Natural killer cell treated with Interleukin-12 subunit alpha and Interleukin-12 subunit beta and Interleukin-15 and Interleukin-18, amount 100 ng/mL, for 72 hours (primary cell): ENCODE data around the gene NELL2. TPM values are rescaled to one million over a fixed set of nuclear protein-coding genes. Genes with fewer than 3 reads are reported as not detected.

Experiments used
- ATAC-seq, 2 donors: fragments of 150-1000 bp; cut with Tn5 transposase in 1 of 2; sonication (Bioruptor Pico), chemical (Tn5 transposase) in 1 of 2; 2 replicates each; pipeline ENCODE4 v1.10.0; 2021
- DNase-seq: peaks from one replicate; pipeline ENCODE4 v3.0.0; 2022; ENCODE audit warnings: low spot score
- H3K27ac Mint-ChIP-seq, 2 donors: 1 replicate in 1 of 2; 2 replicates in 1 of 2; pipeline ENCODE4 v1.8.0; 2022; ENCODE audit warnings: mixed read lengths in 2 of 2, mild to moderate bottlenecking in 1 of 2, moderate library complexity in 1 of 2
- H3K27me3 Mint-ChIP-seq, 2 donors: 1 replicate in 1 of 2; 2 replicates in 1 of 2; pipeline ENCODE4 v1.8.0; 2022; ENCODE audit warnings: mixed read lengths in 2 of 2
- H3K36me3 Mint-ChIP-seq: one replicate; pipeline ENCODE4 v1.8.0; 2022; ENCODE audit warnings: mixed read lengths
- H3K4me1 Mint-ChIP-seq, 2 donors: 1 replicate in 1 of 2; 2 replicates in 1 of 2; pipeline ENCODE4 v1.8.0; 2022; ENCODE audit warnings: low read depth in 2 of 2, mixed read lengths in 2 of 2, mild to moderate bottlenecking in 1 of 2
- H3K4me3 Mint-ChIP-seq: one replicate; pipeline ENCODE4 v1.8.0; 2022; ENCODE audit warnings: mixed read lengths
- H3K9me3 Mint-ChIP-seq: 2 replicates; pipeline ENCODE4 v1.8.0; 2022; ENCODE audit warnings: mixed read lengths
- total RNA-seq, 2 donors: library from RNA; stranded (reverse); gene quantifications; one replicate each; pipeline ENCODE4 v1.2.3, GENCODE V29; 2022

NELL2 gene
- total RNA-seq, 2 donors from 2014 or later: 1.6 to 2.6 TPM

- Mint-ChIP-seq H3K9me3 (no peaks in the 10 kb centered on the region), H3K27ac (no peak overlapping the region), H3K4me1 (no peaks in the 10 kb centered on the region), H3K4me3 (no peak overlapping the region), H3K27me3 (no peaks in the 10 kb centered on the region), H3K36me3 (no peaks in the 10 kb centered on the region)
- ATAC-seq (no peak), DNase-seq (no peak)
Measured at GRCh38 chr12:44531320-44531971, 344.7 kb downstream of the NELL2 start.

DNA sequence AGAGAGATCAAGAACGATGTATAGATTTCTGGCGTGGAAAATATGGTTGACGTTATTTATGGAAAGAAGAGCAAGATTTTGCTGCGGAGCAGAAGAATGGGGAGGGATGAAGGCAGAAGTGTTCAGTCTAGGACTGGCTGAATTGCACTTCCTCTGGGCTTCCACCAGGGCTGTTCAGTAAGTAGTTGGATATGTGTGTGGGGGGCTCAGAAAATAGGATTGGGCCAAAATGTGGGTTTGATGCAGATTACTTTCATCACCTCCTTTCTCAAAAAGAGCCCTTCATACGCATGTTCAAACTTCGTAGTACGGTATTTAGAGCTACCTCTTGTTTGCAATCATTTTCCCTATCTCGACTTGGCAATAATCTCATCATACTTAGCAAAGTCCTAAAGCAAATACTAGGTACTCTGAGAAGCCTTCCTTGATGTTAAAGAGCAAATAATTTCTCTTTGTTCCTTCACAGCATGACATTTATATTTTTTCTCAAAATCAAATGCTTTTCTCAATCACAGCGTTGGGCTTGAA lies 349.4 kb downstream of the NELL2 start:
- H3K9me3 Mint-ChIP-seq: peaks cover 3% of the 10 kb centered on the region
- no peak overlapping the region for H3K27ac Mint-ChIP-seq
- H3K36me3 Mint-ChIP-seq: no peaks in the 10 kb centered on the region
- DNase-seq (no peak), ATAC-seq (no peak)
- no peaks in the 10 kb centered on the region for H3K27me3 Mint-ChIP-seq
- no peak overlapping the region for H3K4me3 Mint-ChIP-seq
- H3K4me1 Mint-ChIP-seq: no peaks in the 10 kb centered on the region

DNA sequence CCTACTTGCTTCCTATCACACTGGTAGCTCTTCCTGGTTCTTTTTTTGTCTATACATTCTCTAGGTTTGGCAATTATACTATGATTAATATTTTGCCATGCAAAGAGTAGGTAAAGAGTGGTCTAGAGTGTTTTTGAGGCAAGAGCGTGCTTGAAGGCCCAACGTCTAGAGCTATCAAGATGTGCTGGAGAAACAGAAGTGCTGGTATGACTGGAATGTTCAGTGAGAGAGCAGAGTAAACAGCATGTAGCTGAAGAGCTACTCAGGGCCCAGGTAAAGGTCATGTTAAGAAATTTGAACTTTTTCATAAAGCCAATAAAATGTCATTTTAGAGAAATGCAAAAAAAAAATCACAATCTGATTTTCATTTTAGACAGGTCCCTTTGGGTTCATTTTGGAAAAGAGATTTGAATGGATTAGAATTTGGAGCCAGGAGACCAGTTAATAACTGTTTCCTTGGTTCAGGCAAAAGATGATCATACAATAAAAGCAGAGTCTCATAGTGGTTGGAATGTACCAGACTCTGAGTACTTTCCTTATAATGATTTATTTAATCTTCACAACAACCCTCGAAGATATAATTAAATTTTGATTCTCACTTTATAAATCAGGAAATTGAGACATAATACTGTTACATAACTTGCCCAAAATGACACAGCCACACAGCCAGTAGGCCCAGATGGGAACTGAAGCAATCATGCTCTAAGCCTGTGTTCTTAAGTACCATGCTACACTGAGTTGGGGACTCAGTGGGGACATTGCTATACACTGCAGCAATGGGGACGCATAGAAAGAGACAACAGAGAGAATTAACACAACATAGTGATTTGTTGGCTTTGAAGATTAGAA lies 350.1 kb downstream of the NELL2 start:
- Mint-ChIP-seq H3K27ac (no peak overlapping the region), H3K4me1 (no peaks in the 10 kb centered on the region), H3K4me3 (no peak overlapping the region), H3K9me3 (peaks cover 3% of the 10 kb centered on the region), H3K27me3 (no peaks in the 10 kb centered on the region), H3K36me3 (no peaks in the 10 kb centered on the region)
- DNase-seq: no peak
- ATAC-seq: no peak

- ATAC-seq: no peak
- Mint-ChIP-seq H3K4me1 (no peaks in the 10 kb centered on the region), H3K27me3 (no peaks in the 10 kb centered on the region), H3K9me3 (peaks cover 3% of the 10 kb centered on the region), H3K27ac (no peak overlapping the region), H3K36me3 (no peaks in the 10 kb centered on the region), H3K4me3 (no peak overlapping the region)
- no peak for DNase-seq
Measured at GRCh38 chr12:44523828-44524227, 352.3 kb downstream of the NELL2 start.

- Mint-ChIP-seq H3K27ac (no peak overlapping the region), H3K9me3 (peaks cover 6% of the 10 kb centered on the region), H3K4me1 (no peaks in the 10 kb centered on the region), H3K27me3 (no peaks in the 10 kb centered on the region), H3K4me3 (no peak overlapping the region), H3K36me3 (no peaks in the 10 kb centered on the region)
- no peak for ATAC-seq
- DNase-seq: no peak
Measured at GRCh38 chr12:44521702-44522101, 354.4 kb downstream of the NELL2 start.

DNA sequence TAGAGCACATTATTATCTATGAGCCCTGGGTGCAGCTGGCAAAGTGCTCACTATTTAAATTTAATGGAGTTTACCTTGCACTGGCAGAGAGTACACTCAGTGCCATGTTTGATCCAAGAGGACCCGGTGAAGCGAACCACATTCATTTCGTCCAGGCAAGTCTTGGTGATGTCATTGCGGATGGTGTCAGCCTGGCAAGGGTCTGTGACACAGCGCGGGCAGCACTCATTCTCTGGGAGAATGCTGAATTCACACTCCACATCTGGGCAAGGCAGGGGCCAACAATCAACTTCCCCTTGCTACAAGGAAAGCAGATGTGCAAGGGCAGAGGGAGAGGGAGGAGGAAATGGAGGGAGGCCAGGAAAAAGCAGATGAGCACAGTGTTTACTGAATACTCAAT lies 356.2 kb downstream of the NELL2 start:
- DNase-seq: no peak
- Mint-ChIP-seq H3K4me1 (no peaks in the 10 kb centered on the region), H3K36me3 (no peaks in the 10 kb centered on the region), H3K4me3 (no peak overlapping the region), H3K27ac (no peak overlapping the region), H3K27me3 (no peaks in the 10 kb centered on the region), H3K9me3 (peaks cover 6% of the 10 kb centered on the region)
- no peak for ATAC-seq

GRCh38 chr12:44511289-44511688 lies 364.8 kb downstream of the NELL2 start:
- Mint-ChIP-seq H3K36me3 (no peaks in the 10 kb centered on the region), H3K9me3 (peaks cover 7% of the 10 kb centered on the region), H3K4me1 (no peaks in the 10 kb centered on the region), H3K27me3 (no peaks in the 10 kb centered on the region), H3K27ac (no peak overlapping the region), H3K4me3 (no peak overlapping the region)
- DNase-seq (no peak), ATAC-seq (no peak)

- H3K4me3 Mint-ChIP-seq: no peak overlapping the region
- no peaks in the 10 kb centered on the region for H3K4me1 Mint-ChIP-seq
- ATAC-seq: no peak
- no peaks in the 10 kb centered on the region for H3K36me3 Mint-ChIP-seq
- no peaks in the 10 kb centered on the region for H3K27me3 Mint-ChIP-seq
- H3K9me3 Mint-ChIP-seq: peaks cover 4% of the 10 kb centered on the region
- no peak overlapping the region for H3K27ac Mint-ChIP-seq
- DNase-seq: no peak
Measured at GRCh38 chr12:44510510-44510909, 365.6 kb downstream of the NELL2 start.

DNA sequence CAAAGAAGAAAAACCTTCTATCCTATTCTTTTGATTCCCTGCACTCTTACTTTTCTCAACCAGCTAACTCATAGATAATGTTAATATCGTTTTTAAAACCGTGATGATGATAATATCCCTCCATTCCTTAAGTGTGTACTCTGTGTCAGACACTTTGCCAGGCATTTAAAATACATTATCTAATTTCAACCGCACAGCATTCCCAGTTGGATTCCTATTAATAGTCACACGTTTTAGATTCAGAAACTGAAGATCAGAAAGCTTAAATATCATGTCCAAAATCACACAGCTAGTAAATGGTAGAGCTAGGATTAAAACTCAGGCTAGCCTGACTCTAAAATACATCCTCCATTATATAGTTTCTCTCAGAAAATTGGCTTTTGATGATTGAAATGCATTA lies 366.0 kb downstream of the NELL2 start:
- no peak for ATAC-seq
- no peaks in the 10 kb centered on the region for H3K4me1 Mint-ChIP-seq
- DNase-seq: no peak
- peaks cover 4% of the 10 kb centered on the region for H3K9me3 Mint-ChIP-seq
- H3K4me3 Mint-ChIP-seq: no peak overlapping the region
- H3K27ac Mint-ChIP-seq: no peak overlapping the region
- H3K36me3 Mint-ChIP-seq: no peaks in the 10 kb centered on the region
- H3K27me3 Mint-ChIP-seq: no peaks in the 10 kb centered on the region

DNA sequence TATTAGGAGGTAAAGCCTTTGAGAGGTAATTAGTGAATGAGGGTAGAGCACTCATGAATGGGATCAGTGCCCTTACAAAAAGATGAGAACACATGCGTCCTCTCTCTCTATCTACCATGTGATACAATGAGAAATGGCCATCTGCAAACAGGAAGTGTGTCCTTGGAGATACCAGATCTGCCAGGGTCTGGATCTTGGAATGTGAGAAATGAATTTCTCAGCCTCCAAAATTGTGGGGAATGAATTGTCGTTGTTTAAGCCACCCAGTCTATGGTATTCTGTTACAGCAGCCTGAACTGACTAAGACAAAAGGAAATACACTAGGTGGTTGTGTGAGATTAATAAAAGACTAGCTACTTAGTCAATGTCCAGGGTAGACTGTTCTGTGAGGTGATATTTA lies 366.6 kb downstream of the NELL2 start:
- Mint-ChIP-seq H3K9me3 (peaks cover 9% of the 10 kb centered on the region), H3K4me3 (no peak overlapping the region), H3K4me1 (no peaks in the 10 kb centered on the region), H3K36me3 (no peaks in the 10 kb centered on the region), H3K27me3 (no peaks in the 10 kb centered on the region), H3K27ac (no peak overlapping the region)
- no peak for ATAC-seq
- no peak for DNase-seq

- Mint-ChIP-seq H3K27ac (no peak overlapping the region), H3K4me1 (no peaks in the 10 kb centered on the region), H3K27me3 (no peaks in the 10 kb centered on the region), H3K36me3 (no peaks in the 10 kb centered on the region), H3K4me3 (no peak overlapping the region), H3K9me3 (peaks cover 11% of the 10 kb centered on the region)
- DNase-seq (no peak), ATAC-seq (no peak)
Measured at GRCh38 chr12:44507461-44507860, 368.7 kb downstream of the NELL2 start.

DNA sequence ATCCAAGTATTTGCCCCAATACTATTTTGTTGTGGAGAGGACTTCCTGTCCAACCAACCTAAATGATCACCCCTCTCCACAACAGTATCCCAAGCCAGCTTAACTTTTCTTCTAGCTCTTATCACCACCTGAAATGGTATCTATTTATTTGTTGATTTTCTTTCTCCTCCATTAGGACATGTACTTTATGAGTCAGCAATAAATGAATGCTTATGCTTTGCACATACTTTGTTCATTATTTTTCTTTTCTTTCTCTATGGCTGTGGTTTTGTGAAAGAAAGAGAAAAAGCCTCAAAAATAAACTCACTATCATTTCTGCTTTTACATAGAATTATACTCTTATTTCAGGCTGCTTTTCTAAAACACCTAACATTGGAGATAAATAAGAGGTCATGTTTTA lies 371.3 kb downstream of the NELL2 start:
- Mint-ChIP-seq H3K4me3 (no peak overlapping the region), H3K36me3 (no peaks in the 10 kb centered on the region), H3K4me1 (no peaks in the 10 kb centered on the region), H3K27ac (no peak overlapping the region), H3K9me3 (peaks cover 11% of the 10 kb centered on the region), H3K27me3 (no peaks in the 10 kb centered on the region)
- ATAC-seq (no peak), DNase-seq (no peak)

DNA sequence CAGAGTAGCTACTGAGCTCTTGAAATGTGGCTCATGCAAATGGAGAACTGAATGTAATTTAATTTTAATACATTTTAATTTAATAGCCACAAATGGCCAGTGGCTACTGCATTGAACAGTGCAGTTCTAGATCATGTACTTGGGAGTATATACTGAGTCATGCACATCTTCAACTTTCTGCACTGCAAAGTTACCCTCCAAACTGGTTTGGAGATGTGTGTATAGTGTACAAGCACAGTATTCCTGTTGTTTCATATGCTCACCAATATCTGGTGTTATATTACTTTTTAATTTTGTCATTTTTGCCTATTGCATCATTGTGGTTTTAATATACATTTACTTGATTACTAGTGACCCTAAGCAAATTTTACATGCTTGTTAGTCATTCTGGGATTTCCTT lies 372.8 kb downstream of the NELL2 start:
- no peak for DNase-seq
- no peak for ATAC-seq
- H3K4me1 Mint-ChIP-seq: no peaks in the 10 kb centered on the region

GRCh38 chr12:44502681-44503080 lies 373.4 kb downstream of the NELL2 start:
- Mint-ChIP-seq H3K4me3 (no peak overlapping the region), H3K27ac (no peak overlapping the region), H3K36me3 (no peaks in the 10 kb centered on the region), H3K9me3 (peaks cover 10% of the 10 kb centered on the region), H3K27me3 (no peaks in the 10 kb centered on the region), H3K4me1 (no peaks in the 10 kb centered on the region)
- ATAC-seq: no peak
- DNase-seq: no peak

More for the DNA sequence above, 372.8 kb downstream of the NELL2 start:
- Mint-ChIP-seq H3K4me3 (no peak overlapping the region), H3K27ac (no peak overlapping the region), H3K36me3 (no peaks in the 10 kb centered on the region), H3K27me3 (no peaks in the 10 kb centered on the region), H3K9me3 (peaks cover 11% of the 10 kb centered on the region)
